Astrocyte of the cerebellum (primary cell): Measurements from ENCODE around the gene NEK6.

Source experiments
- DNase-seq: peaks from one replicate; pipeline ENCODE4 v3.0.0-alpha.2; 2011; ENCODE audit warnings: low read depth
- H3K4me3 ChIP-seq: 2 replicates; pipeline ENCODE4 v1.5.1; 2011; ENCODE audit warnings: mild to moderate bottlenecking, low read depth, low read length, moderate library complexity
- in situ Hi-C: cut with HindIII; loops from 2 replicates; pipeline ENCODE4 v1.10.0; 2017; ENCODE audit warnings: low sequenced_read_pairs
- TF ChIP-seq, protein P1 (sequence below): IDR thresholded peaks from 2 replicates; pipeline ENCODE4 v1.5.1; 2012; ENCODE audit warnings: low read length, low read depth, moderate library complexity, mild to moderate bottlenecking; ENCODE audit errors: missing control alignments

Gene NEK6

DNA sequence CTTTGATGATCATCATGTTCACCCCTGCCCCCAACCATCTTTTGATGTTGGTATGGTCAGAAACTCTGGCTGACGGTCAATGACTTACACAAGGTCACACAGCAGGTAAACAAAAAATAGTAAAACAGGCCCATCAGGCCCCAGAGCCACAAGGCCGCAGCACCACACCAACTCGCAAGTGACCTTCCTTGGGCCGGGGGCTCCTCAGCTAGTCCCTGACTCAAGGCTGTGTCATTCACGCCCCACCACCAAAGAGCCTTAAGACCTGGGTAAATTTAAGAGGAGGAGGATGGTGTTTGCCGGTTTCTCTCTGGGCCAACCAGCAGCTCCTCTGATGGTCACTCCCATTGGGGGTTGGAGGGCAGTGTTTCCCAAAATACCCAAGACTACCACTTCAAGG lies 101.7 kb downstream of the NEK6 start:
- TF ChIP-seq, protein P1, sequence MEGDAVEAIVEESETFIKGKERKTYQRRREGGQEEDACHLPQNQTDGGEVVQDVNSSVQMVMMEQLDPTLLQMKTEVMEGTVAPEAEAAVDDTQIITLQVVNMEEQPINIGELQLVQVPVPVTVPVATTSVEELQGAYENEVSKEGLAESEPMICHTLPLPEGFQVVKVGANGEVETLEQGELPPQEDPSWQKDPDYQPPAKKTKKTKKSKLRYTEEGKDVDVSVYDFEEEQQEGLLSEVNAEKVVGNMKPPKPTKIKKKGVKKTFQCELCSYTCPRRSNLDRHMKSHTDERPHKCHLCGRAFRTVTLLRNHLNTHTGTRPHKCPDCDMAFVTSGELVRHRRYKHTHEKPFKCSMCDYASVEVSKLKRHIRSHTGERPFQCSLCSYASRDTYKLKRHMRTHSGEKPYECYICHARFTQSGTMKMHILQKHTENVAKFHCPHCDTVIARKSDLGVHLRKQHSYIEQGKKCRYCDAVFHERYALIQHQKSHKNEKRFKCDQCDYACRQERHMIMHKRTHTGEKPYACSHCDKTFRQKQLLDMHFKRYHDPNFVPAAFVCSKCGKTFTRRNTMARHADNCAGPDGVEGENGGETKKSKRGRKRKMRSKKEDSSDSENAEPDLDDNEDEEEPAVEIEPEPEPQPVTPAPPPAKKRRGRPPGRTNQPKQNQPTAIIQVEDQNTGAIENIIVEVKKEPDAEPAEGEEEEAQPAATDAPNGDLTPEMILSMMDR, result no peak
- no peak for DNase-seq
- in situ Hi-C loops, result no loop called here
- H3K4me3 ChIP-seq, result no peak overlapping the region

DNA sequence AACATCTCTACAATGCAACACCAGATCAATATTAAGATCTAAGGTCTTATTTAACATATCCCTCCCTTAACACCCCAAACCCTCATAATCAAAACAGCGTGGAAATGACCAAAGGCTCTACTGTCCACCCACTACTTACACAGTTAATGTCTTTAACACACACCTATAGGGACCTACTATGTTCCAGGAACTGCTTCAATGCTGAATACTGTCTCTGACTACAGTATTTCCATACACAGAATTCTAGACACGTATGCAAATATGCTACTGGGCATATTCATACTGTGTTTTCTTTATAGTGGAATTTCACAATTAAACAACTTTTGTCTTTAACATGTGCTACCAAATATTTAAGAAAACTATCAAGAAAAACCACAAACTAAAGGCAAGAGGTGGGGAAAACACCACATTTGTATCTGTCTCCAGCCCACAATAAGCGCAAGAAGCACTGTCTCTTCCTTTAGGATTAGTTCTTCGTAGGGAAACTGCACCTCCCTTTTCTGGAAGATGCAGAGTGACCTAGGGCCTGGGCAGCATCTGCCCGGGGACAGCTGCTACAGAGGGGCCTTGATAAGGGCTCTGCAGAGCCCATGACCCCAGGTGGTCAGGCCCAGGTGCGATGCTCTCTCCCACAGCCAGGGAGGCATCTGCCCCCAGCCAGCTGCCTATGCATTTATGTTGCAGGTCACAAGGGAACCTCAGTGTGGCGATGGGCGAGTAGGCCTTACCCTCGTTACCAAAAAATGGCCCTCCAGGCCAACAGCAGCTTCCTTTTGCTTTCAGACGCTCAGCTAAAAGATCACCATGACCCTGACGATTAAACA lies 102.3 kb downstream of the NEK6 start:
- no peak overlapping the region for H3K4me3 ChIP-seq
- in situ Hi-C loops, result no loop called here
- TF ChIP-seq, protein P1, result no peak
- no peak for DNase-seq

DNA sequence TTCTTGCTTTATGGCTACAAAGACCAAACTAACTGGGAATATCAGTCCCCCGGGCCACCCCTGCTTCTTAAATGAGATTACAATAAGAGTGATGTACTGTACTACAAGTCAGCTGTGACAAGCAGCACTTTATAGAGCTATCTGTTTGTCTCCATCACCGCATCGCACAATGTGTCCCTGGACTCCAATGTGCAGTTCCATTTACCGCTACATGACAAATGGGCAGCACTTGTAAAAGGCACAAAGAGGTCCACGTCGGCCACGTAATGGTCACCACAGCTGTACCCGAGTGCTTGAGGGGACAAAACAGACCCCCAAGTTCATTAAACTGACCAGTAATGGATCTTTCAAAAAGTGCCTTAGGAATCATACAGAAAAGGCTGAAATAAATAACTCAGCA lies 103.4 kb downstream of the NEK6 start:
- DNase-seq, result no peak
- no peak overlapping the region for H3K4me3 ChIP-seq
- in situ Hi-C loops, result no loop called here
- TF ChIP-seq, protein P1, result no peak

DNA sequence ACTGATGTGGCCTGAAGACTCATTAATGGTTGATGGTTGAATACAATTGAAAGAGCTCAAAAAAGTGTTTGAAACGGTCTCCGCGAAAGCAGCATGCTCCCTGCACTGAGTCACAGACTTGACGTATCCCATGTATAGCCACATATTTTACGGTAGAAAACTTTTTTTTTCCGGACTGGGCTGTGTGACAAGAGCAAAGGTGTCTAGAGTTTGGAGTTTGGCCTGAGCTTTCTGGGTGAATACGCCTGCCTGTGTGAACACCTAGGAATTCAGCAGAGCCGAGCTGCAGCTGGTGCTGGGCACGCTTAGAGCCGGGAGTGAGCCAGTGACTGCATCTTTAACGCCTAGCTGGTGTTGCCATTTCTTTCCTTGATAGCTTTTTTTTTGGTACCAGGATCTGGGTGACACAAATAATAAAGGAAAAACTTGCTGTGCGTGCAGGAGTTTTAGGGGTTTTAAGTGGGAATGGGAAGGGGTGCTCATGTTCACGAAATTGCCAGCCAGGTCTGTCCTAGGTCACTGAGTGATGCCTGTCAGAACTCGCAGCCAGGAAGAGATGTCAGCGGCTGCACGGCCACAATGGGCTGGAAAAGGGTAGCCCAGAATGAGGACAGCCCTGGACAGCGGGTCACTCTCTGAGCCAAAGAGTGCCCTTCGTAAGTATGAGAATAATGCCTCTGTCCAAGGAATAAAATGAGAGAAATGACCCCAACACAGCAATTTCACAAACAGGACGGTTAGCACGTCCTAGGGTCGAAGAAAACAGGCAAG lies 105.8 kb downstream of the NEK6 start:
- TF ChIP-seq, protein P1, result no peak

DNA sequence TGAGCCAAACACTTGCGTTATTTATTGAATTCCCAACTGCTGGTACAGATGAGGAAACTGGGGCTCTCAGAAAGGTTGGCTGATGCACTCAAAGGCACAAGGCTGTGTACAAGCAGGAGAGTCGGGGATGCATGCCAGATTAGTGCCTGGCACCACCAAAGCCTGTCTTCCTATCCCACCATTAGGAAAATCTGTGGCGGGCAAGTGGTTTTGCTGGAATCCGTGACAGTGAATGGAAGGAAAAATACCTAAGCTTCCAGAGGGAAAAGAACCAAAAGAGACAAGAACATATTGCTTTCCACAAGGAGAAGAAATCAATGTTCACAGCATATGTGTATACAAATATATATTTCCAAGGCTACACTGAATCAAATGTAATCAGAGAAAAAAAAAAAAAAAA lies 106.4 kb downstream of the NEK6 start:
- no peak overlapping the region for H3K4me3 ChIP-seq
- in situ Hi-C loops, result no loop called here
- TF ChIP-seq, protein P1, result no peak
- no peak for DNase-seq

More for the DNA sequence above, 105.8 kb downstream of the NEK6 start:
- in situ Hi-C loops, result no loop called here
- DNase-seq, result peak; percentile 83
- no peak overlapping the region for H3K4me3 ChIP-seq

DNA sequence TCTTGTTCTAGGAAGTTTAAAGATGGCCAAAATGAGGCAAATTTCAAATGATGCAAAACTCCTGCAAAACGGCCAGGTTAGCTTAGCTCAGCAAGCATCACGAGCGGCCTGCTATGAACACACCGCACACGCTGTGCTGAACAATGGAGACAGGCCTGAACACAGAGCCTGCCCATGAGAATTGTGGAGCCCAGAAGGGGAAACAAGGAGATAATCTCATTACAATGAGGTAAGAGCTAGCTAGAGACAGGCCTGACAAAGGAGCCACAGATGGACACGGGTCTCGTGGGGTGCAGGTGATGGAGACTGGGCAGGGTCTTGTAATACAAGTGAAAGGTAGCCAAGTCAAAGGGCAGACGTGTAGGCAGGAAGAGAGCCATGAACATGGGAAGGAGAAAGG lies 107.3 kb downstream of the NEK6 start:
- no peak for DNase-seq
- TF ChIP-seq, protein P1, result no peak
- in situ Hi-C loops, result no loop called here
- H3K4me3 ChIP-seq, result no peak overlapping the region
